22Rv1 (cell line): Measurements from ENCODE around the gene HTR7.

ENCODE experiments used
- H3K27ac ChIP-seq: fragments of 450-650 bp; 2 replicates; pipeline ENCODE4 v1.5.1; 2017
- CTCF ChIP-seq: fragments of 450-650 bp; IDR thresholded peaks from 2 replicates; pipeline ENCODE4 v1.5.1; 2017; ENCODE audit warnings: mild to moderate bottlenecking
- ZFX ChIP-seq: fragments of 450-650 bp; IDR thresholded peaks from 2 replicates; pipeline ENCODE4 v1.6.1; 2017; ENCODE audit warnings: antibody characterized with exemption, borderline replicate concordance

HTR7 gene

GRCh38 chr10:90871279-90871765, 13.5 kb upstream of the HTR7 start:
- TF ChIP-seq ZFX (no peak), CTCF (peak; percentile 78)
- peak overlapping the region; percentile 64 for H3K27ac ChIP-seq

GRCh38 chr10:90866050-90866598, 8.3 kb upstream of the HTR7 start:
- no peak overlapping the region for H3K27ac ChIP-seq
- no peak for TF ChIP-seq ZFX
- no peak for TF ChIP-seq CTCF

GRCh38 chr10:90865401-90865800, 7.6 kb upstream of the HTR7 start:
- TF ChIP-seq ZFX (no peak), CTCF (peak; percentile 57)
- no peak overlapping the region for H3K27ac ChIP-seq

- no peak overlapping the region for H3K27ac ChIP-seq
- TF ChIP-seq CTCF (peak; percentile 83), ZFX (no peak)
These were observed 5.2 kb upstream of the HTR7 start for GRCh38 chr10:90862908-90863514.

GRCh38 chr10:90860790-90861189, 3.0 kb upstream of the HTR7 start:
- no peak overlapping the region for H3K27ac ChIP-seq
- no peak for TF ChIP-seq ZFX
- TF ChIP-seq CTCF, result no peak

GRCh38 chr10:90859321-90859751, 1.5 kb upstream of the HTR7 start:
- TF ChIP-seq ZFX (no peak), CTCF (no peak)
- no peak overlapping the region for H3K27ac ChIP-seq

GRCh38 chr10:90858461-90858968, 676 bp upstream of the HTR7 start:
- TF ChIP-seq ZFX (no peak), CTCF (no peak)
- no peak overlapping the region for H3K27ac ChIP-seq
